ENCODE measurements around the gene CTU2.

GRCh38 chr16:88734361-88734728 is 28.0 kb downstream of the CTU2 start:
- no peak for TF ChIP-seq CTCF (IDR thresholded peaks at IDR 0.05)
- no peak for TF ChIP-seq POLR2AphosphoS5 (IDR thresholded peaks at IDR 0.05; ENCODE audit: low read depth, low read length)
- no peak for TF ChIP-seq REST (IDR thresholded peaks at IDR 0.05; ENCODE audit: insufficient read depth in 1 of 2, low read depth in 2 of 2, low read length in 1 of 2)
- TF ChIP-seq SIN3A (IDR thresholded peaks at IDR 0.05; ENCODE audit: borderline replicate concordance, insufficient read depth, low read depth, low read length): no peak
- no peak for TF ChIP-seq TCF7L2 (IDR thresholded peaks at IDR 0.05; ENCODE audit: low read depth, low read length)
